Transverse colon (tissue), 4 donors: ENCODE measurements around the gene CIZ1.

ENCODE experiments used
- POLR2A ChIP-seq: fragments of 450-650 bp; IDR thresholded peaks from one replicate; pipeline ENCODE4 v1.6.1; 2016; ENCODE audit warnings: antibody characterized with exemption, mild to moderate bottlenecking, moderate library complexity
- POLR2AphosphoS5 ChIP-seq, 3 donors: sonication (generic); formaldehyde crosslinking; IDR thresholded peaks; one replicate each; pipeline ENCODE4 v1.6.1; 2016; ENCODE audit warnings: antibody characterized with exemption in 3 of 3
- TF ChIP-seq, protein P1 (sequence below), 5 experiments: fragments of 200-600 bp in 3 of 5; fragments of 450-650 bp in 2 of 5; sonication (generic) in 3 of 5; IDR thresholded peaks; 1 replicate in 2 of 5; 2 replicates in 3 of 5; pipeline ENCODE4 v1.5.1; 2016 to 2017; ENCODE audit warnings: antibody characterized with exemption in 5 of 5, inconsistent platforms in 3 of 5, mild to moderate bottlenecking in 2 of 5, moderate library complexity in 1 of 5

DNA sequence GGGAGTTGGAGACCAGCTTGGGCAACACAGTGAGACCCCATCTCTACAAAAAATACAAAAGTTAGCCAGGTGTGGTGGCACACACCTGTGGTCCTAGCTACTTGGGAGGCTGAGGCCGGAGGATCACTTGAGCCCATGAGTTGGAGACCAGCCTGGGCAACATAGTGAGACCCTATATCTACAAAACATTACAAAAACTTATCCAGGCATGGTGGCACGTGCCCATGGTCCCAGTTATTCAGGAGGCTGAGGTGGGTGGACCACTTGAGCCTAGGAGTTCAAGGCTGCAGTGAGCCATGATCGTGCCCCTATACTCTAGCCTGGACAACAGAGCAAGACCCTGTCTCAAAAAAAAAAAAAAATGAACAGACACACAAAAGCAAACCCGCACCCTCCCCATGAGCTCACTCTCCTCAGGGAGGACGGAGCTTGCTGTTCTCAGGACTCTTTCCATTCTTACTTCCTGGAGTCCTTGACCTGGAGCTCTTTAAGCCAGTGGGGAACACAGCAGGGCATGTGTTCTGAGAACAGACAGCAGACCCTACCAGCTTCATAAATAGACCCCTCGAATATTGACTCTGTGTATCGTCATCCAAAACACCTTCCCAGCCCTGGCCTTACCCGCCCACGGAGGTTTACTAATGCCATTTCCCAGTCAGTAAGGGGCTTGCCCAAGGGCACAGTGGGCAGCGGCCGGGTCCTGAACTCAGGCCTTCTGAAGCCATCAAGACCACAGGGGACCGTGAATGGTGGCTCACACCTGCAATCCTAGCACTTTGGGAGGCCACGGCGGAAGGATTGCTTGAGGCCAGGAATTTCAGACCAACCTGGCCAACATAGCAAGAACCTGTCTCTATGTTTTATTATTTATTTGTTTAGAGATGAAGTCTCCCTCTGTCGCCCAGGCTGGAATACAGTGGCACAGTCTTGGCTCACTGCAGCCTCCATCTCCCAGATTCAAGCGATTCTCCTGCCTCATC is 75.0 kb downstream of the CIZ1 start:
- TF ChIP-seq, protein P1, sequence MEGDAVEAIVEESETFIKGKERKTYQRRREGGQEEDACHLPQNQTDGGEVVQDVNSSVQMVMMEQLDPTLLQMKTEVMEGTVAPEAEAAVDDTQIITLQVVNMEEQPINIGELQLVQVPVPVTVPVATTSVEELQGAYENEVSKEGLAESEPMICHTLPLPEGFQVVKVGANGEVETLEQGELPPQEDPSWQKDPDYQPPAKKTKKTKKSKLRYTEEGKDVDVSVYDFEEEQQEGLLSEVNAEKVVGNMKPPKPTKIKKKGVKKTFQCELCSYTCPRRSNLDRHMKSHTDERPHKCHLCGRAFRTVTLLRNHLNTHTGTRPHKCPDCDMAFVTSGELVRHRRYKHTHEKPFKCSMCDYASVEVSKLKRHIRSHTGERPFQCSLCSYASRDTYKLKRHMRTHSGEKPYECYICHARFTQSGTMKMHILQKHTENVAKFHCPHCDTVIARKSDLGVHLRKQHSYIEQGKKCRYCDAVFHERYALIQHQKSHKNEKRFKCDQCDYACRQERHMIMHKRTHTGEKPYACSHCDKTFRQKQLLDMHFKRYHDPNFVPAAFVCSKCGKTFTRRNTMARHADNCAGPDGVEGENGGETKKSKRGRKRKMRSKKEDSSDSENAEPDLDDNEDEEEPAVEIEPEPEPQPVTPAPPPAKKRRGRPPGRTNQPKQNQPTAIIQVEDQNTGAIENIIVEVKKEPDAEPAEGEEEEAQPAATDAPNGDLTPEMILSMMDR (IDR thresholded peaks at IDR 0.05): no peak
- TF ChIP-seq POLR2AphosphoS5 (IDR thresholded peaks at IDR 0.05) (peak in 2 of 3 donors; percentile 18 to 22), POLR2A (no peak)
